Endothelial cell of umbilical vein (primary cell): ENCODE results near the gene UBE2H. TPM values are rescaled to one million over a fixed set of nuclear protein-coding genes. Genes with fewer than 3 reads are reported as not detected.

Experiments used
- BruUV-seq: library from RNA; stranded (reverse); fragments of 400-500 nt; replicated peaks from 2 replicates; lab custom pipeline; 2021; lab: Mats Ljungman, UMichigan
- CTCF ChIA-PET: fragments of 300-600, 350-600 bp; sonication (Branson Sonifier 250); formaldehyde crosslinking; loops from one replicate; lab custom pipeline; 2021; ENCODE audit warnings: antibody characterized with exemption, inconsistent platforms; lab: Charles Lee
- POLR2A ChIA-PET: fragments of 300-600, 350-600 bp; sonication (Branson Sonifier 250); formaldehyde crosslinking; loops from one replicate; lab custom pipeline; 2021; ENCODE audit warnings: antibody characterized with exemption, inconsistent platforms; lab: Charles Lee
- DNase-seq: peaks from one replicate; pipeline ENCODE4 v3.0.0-alpha.2; 2011; ENCODE audit warnings: low read depth, low spot score
- FAIRE-seq: peaks from 2 replicates; lab custom pipeline; 2011; peaks lifted over from hg19 to GRCh38; lab: Jason Lieb, UNC
- H2AFZ ChIP-seq: 2 replicates; pipeline ENCODE4 v1.6.0; 2012; ENCODE audit warnings: low read depth, low read length, control low read depth, inconsistent platforms
- H3K27ac ChIP-seq: 2 replicates; pipeline ENCODE4 v1.5.1; 2011; ENCODE audit warnings: low read depth, mild to moderate bottlenecking, control low read depth, low read length, moderate library complexity; ENCODE audit not compliant: insufficient read depth
- H3K27me3 ChIP-seq, 2 experiments: 2 replicates each; pipeline versions ENCODE4 v1.6.0 to v1.6.1; 2011; ENCODE audit warnings: low read length in 2 of 2, mixed read lengths in 1 of 2; ENCODE audit not compliant: control insufficient read depth in 2 of 2, insufficient read depth in 2 of 2
- H3K36me3 ChIP-seq, 2 experiments: 2 replicates in 1 of 2; 3 replicates in 1 of 2; pipeline ENCODE4 v1.5.1; 2011; ENCODE audit warnings: low read length in 2 of 2, mild to moderate bottlenecking in 1 of 2, moderate library complexity in 1 of 2; ENCODE audit not compliant: control insufficient read depth in 2 of 2, insufficient read depth in 2 of 2; ENCODE audit errors: extremely low read depth in 1 of 2
- H3K4me1 ChIP-seq: 3 replicates; pipeline ENCODE4 v1.5.1; 2011; ENCODE audit warnings: mild to moderate bottlenecking, low read length; ENCODE audit not compliant: control insufficient read depth, insufficient read depth; ENCODE audit errors: extremely low read depth
- H3K4me2 ChIP-seq: 2 replicates; pipeline ENCODE4 v1.6.1; 2011; ENCODE audit warnings: low read length, control low read depth, mixed read lengths; ENCODE audit not compliant: insufficient read depth
- H3K4me3 ChIP-seq, 3 experiments: fragments of 200-600 bp in 1 of 3; sonication (generic), shearing (Covaris generic) in 1 of 3; replicated peaks in 1 of 3; 2 replicates each; pipeline ENCODE4 v1.5.1; 2011 to 2016; ENCODE audit warnings: control low read depth in 3 of 3, low read length in 3 of 3, mild to moderate bottlenecking in 2 of 3, inconsistent platforms in 1 of 3, low read depth in 1 of 3, moderate library complexity in 1 of 3; ENCODE audit not compliant: insufficient read depth in 1 of 3
- H3K79me2 ChIP-seq: 2 replicates; pipeline ENCODE4 v1.6.0; 2012; ENCODE audit warnings: low read length, inconsistent platforms; ENCODE audit not compliant: control insufficient read depth, insufficient read depth
- H3K9ac ChIP-seq: replicated peaks from 2 replicates; pipeline ENCODE3; 2011; ENCODE audit warnings: low read length, control low read depth; ENCODE audit not compliant: insufficient read depth; ENCODE audit errors: extremely low read depth
- H3K9me1 ChIP-seq: replicated peaks from 3 replicates; pipeline ENCODE4 v1.6.0; 2011; ENCODE audit warnings: mild to moderate bottlenecking, low read length; ENCODE audit not compliant: control insufficient read depth, insufficient read depth; ENCODE audit errors: extremely low read depth
- H3K9me3 ChIP-seq: replicated peaks from 2 replicates; pipeline ENCODE4 v1.5.1; 2012; ENCODE audit warnings: low read length, inconsistent platforms; ENCODE audit not compliant: control insufficient read depth, insufficient read depth
- H4K20me1 ChIP-seq: replicated peaks from 2 replicates; pipeline ENCODE3; 2011; ENCODE audit warnings: mild to moderate bottlenecking, low read length; ENCODE audit not compliant: control insufficient read depth, insufficient read depth; ENCODE audit errors: extremely low read depth
- EZH2 ChIP-seq: IDR thresholded peaks from 2 replicates; pipeline ENCODE4 v1.6.1; 2012; ENCODE audit warnings: borderline replicate concordance, low read depth, mild to moderate bottlenecking, moderate library complexity, low read length, inconsistent platforms; ENCODE audit not compliant: severe bottlenecking
- FOS ChIP-seq: IDR thresholded peaks from 2 replicates; pipeline ENCODE4 v1.6.1; 2011; ENCODE audit warnings: mild to moderate bottlenecking, low read length, moderate library complexity, borderline replicate concordance; ENCODE audit not compliant: insufficient read depth
- GATA2 ChIP-seq: IDR thresholded peaks from 2 replicates; pipeline ENCODE4 v1.7.0; 2011; ENCODE audit warnings: low read depth, mild to moderate bottlenecking, moderate library complexity, mixed read lengths, low read length; ENCODE audit not compliant: insufficient read length, insufficient read depth
- JUN ChIP-seq: IDR thresholded peaks from 2 replicates; pipeline ENCODE4 v1.6.1; 2011; ENCODE audit warnings: borderline replicate concordance, low read depth; ENCODE audit not compliant: insufficient read length, insufficient read depth
- MYC ChIP-seq: IDR thresholded peaks from one replicate; pipeline ENCODE4 v1.6.1; 2011; ENCODE audit warnings: mild to moderate bottlenecking, low read depth, low read length
- POLR2A ChIP-seq: IDR thresholded peaks from 2 replicates; pipeline ENCODE4 v1.6.1; 2012; ENCODE audit warnings: low read depth, mild to moderate bottlenecking, control low read depth, low read length
- POLR2AphosphoS5 ChIP-seq: IDR thresholded peaks from 2 replicates; pipeline ENCODE4 v1.6.1; 2012; ENCODE audit warnings: low read depth, mild to moderate bottlenecking, control low read depth, low read length, moderate library complexity; ENCODE audit not compliant: insufficient read depth
- dilution Hi-C: fragments of 300-500 bp; cut with MboI; formaldehyde crosslinking; loops from one replicate; pipeline ENCODE4 v1.15.0; 2019; ENCODE audit warnings: low sequenced_read_pairs; ENCODE audit not compliant: extremely low pct_ligation_motif_present
- intact Hi-C: fragments of 100-400 bp; cut with micrococcal nuclease; formaldehyde crosslinking; loops from one replicate; pipeline ENCODE4 v1.10.0; 2022
- polyA plus RNA-seq, 4 experiments: library from polyadenylated mRNA; depleted of rRNA in 3 of 4; stranded (reverse) in 3 of 4; unstranded in 1 of 4; fragments of >200 nt; gene quantifications; 2 replicates each; pipeline versions ENCODE4 v1.2.1 to v1.2.3, GENCODE V29; 2011 to 2012; ENCODE audit warnings: missing spikeins in 1 of 4
- total RNA-seq: library from RNA; stranded (reverse); gene quantifications from 2 replicates; pipeline ENCODE4 v1.2.3, GENCODE V29; 2021
- TF ChIP-seq, protein P1 (sequence below): IDR thresholded peaks from 2 replicates; pipeline ENCODE4 v1.6.1; 2011; ENCODE audit not compliant: insufficient read depth, insufficient read length
- TF ChIP-seq, protein P2 (sequence below), 2 donors: IDR thresholded peaks; 1 replicate in 1 of 2; 2 replicates in 1 of 2; pipeline ENCODE4 v1.5.1; 2011; ENCODE audit warnings: low read length in 2 of 2, mild to moderate bottlenecking in 2 of 2, moderate library complexity in 2 of 2, control low read depth in 1 of 2, inconsistent platforms in 1 of 2, low read depth in 1 of 2; ENCODE audit not compliant: insufficient read depth in 1 of 2; ENCODE audit errors: extremely low read depth in 1 of 2

Gene UBE2H
- total and polyA plus RNA-seq, 2 donors (not counting 3 experiments of a cell fraction or from before 2014, with no cell fraction given): 51.7 to 90.1 TPM

- Histone ChIP-seq H3K9me1 (no peaks in the 10 kb centered on the region), H3K4me3 (no peak overlapping the region), H3K27me3 (no peaks in the 10 kb centered on the region), H3K4me1 (no peaks in the 10 kb centered on the region), H3K79me2 (peaks cover 33% of the 10 kb centered on the region), H3K4me2 (no peak overlapping the region), H4K20me1 (peaks cover 11% of the 10 kb centered on the region), H3K27ac (no peak overlapping the region), H3K9me3 (no peaks in the 10 kb centered on the region), H3K9ac (no peak overlapping the region), H3K36me3 (peaks cover 0 to 2% of the 10 kb centered on the region in 2 experiments), H2AFZ (no peak overlapping the region)
- POLR2A ChIA-PET: no interaction called here
- dilution Hi-C loops: no loop called here
- FAIRE-seq (no peak), DNase-seq (no peak)
- intact Hi-C loops: no loop called here
- CTCF ChIA-PET: interaction anchor here (2.2 kb wide), 1 partner anchor 10 kb away, joined by 10 read pairs; no protein-coding TSS in a partner anchor
- TF ChIP-seq, protein P1, sequence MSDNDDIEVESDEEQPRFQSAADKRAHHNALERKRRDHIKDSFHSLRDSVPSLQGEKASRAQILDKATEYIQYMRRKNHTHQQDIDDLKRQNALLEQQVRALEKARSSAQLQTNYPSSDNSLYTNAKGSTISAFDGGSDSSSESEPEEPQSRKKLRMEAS: no peak
- TF ChIP-seq POLR2A: no peak
- TF ChIP-seq MYC: no peak
- TF ChIP-seq JUN: no peak
- no peak for TF ChIP-seq POLR2AphosphoS5
- no peak for TF ChIP-seq FOS
- TF ChIP-seq, protein P2, sequence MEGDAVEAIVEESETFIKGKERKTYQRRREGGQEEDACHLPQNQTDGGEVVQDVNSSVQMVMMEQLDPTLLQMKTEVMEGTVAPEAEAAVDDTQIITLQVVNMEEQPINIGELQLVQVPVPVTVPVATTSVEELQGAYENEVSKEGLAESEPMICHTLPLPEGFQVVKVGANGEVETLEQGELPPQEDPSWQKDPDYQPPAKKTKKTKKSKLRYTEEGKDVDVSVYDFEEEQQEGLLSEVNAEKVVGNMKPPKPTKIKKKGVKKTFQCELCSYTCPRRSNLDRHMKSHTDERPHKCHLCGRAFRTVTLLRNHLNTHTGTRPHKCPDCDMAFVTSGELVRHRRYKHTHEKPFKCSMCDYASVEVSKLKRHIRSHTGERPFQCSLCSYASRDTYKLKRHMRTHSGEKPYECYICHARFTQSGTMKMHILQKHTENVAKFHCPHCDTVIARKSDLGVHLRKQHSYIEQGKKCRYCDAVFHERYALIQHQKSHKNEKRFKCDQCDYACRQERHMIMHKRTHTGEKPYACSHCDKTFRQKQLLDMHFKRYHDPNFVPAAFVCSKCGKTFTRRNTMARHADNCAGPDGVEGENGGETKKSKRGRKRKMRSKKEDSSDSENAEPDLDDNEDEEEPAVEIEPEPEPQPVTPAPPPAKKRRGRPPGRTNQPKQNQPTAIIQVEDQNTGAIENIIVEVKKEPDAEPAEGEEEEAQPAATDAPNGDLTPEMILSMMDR (IDR thresholded peaks at IDR 0.05; ENCODE audit: extremely low read depth in 1 of 2, insufficient read depth in 1 of 2, low read depth in 1 of 2, low read length in 2 of 2): no peak
- TF ChIP-seq EZH2: no peak
- no peak for TF ChIP-seq GATA2
- BruUV-seq: no TSS peak
Measured at GRCh38 chr7:129865925-129866201, 86.9 kb downstream of the UBE2H start.
